Glutamatergic neuron (in vitro differentiated cells): ENCODE data around the gene LEO1. TPM values are rescaled to one million over a fixed set of nuclear protein-coding genes. Genes with fewer than 3 reads are reported as not detected.

Experiments
- DNase-seq: peaks from one replicate; pipeline ENCODE4 v3.0.0; 2022
- H3K27ac Mint-ChIP-seq: one replicate; pipeline ENCODE4 v1.8.0; 2020; ENCODE audit warnings: mild to moderate bottlenecking, mixed read lengths, inconsistent platforms; ENCODE audit not compliant: unreplicated experiment
- H3K27me3 Mint-ChIP-seq: one replicate; pipeline ENCODE4 v1.8.0; 2020; ENCODE audit warnings: mild to moderate bottlenecking, moderate library complexity, mixed read lengths, inconsistent platforms; ENCODE audit not compliant: unreplicated experiment
- H3K36me3 Mint-ChIP-seq: one replicate; pipeline ENCODE4 v1.8.0; 2020; ENCODE audit warnings: mild to moderate bottlenecking, mixed read lengths, inconsistent platforms; ENCODE audit not compliant: unreplicated experiment
- H3K4me1 Mint-ChIP-seq: one replicate; pipeline ENCODE4 v1.8.0; 2020; ENCODE audit warnings: mild to moderate bottlenecking, low read depth, mixed read lengths, inconsistent platforms; ENCODE audit not compliant: unreplicated experiment
- H3K4me3 Mint-ChIP-seq: one replicate; pipeline ENCODE4 v1.8.0; 2020; ENCODE audit warnings: mild to moderate bottlenecking, mixed read lengths, inconsistent platforms; ENCODE audit not compliant: unreplicated experiment
- H3K9me3 Mint-ChIP-seq: one replicate; pipeline ENCODE4 v1.8.0; 2020; ENCODE audit warnings: mild to moderate bottlenecking, moderate library complexity, mixed read lengths, inconsistent platforms; ENCODE audit not compliant: unreplicated experiment
- total RNA-seq: library from RNA; stranded (reverse); fragmentation: NEBNext Ultra II Directional; extraction: Animal tissue kit (Norgen Biotek cat#: 25700); gene quantifications from one replicate; pipeline ENCODE4 v1.2.1, GENCODE V29; 2021; ENCODE audit not compliant: unreplicated experiment
- TF ChIP-seq, protein P1 (sequence below): fragments of 200-600 bp; sonication (generic); IDR thresholded peaks from one replicate; pipeline ENCODE4 v1.5.0; 2021; ENCODE audit not compliant: partially characterized antibody, unreplicated experiment

The LEO1 gene
- total RNA-seq, 1 donor from 2014 or later: 22.7 TPM

DNA sequence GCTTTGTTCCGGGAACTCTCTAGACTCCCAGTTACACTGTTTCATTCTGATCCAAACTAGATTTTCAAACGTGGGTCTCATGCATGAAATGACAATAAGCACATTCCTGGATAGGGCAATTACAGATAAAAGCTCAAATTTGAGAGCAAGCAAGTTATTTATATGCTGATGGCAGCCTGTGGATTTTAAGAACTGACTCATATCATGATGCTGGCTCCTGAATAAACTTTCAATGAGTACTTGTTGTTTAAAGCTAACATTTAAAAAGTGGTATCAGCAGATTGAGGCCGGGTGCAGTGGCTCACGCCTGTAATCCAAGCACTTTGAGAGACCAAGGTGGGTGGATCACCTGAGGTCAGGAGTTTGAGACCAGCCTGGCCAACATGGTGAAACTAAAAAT, 66.6 kb downstream of the LEO1 start:
- H3K4me3 Mint-ChIP-seq: no peak overlapping the region
- TF ChIP-seq, protein P1, sequence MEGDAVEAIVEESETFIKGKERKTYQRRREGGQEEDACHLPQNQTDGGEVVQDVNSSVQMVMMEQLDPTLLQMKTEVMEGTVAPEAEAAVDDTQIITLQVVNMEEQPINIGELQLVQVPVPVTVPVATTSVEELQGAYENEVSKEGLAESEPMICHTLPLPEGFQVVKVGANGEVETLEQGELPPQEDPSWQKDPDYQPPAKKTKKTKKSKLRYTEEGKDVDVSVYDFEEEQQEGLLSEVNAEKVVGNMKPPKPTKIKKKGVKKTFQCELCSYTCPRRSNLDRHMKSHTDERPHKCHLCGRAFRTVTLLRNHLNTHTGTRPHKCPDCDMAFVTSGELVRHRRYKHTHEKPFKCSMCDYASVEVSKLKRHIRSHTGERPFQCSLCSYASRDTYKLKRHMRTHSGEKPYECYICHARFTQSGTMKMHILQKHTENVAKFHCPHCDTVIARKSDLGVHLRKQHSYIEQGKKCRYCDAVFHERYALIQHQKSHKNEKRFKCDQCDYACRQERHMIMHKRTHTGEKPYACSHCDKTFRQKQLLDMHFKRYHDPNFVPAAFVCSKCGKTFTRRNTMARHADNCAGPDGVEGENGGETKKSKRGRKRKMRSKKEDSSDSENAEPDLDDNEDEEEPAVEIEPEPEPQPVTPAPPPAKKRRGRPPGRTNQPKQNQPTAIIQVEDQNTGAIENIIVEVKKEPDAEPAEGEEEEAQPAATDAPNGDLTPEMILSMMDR: no peak
- H3K27ac Mint-ChIP-seq: no peak overlapping the region
- H3K9me3 Mint-ChIP-seq: no peaks in the 10 kb centered on the region
- H3K4me1 Mint-ChIP-seq: peaks cover 4% of the 10 kb centered on the region
- H3K27me3 Mint-ChIP-seq: no peaks in the 10 kb centered on the region
- DNase-seq: no peak
- peaks cover 5% of the 10 kb centered on the region for H3K36me3 Mint-ChIP-seq

DNA sequence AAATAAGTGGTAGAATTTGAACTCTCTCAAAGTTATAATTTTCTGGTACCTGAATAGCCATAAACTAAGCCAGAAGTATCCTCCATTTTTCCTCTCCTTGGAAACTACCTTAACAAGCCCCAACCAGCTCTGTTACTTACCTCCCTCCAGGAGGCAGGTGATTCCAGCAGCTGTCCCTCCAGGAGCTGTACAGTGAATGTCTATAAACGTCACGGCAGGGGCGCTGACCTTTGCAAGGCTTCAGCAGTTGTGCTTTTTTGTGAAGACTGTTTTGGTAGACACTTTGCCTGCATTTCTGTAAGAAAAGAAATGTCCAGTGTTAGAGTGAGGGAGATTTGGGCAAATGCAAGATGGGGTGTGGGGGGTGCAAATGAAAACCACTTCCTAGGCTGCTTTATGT, 67.2 kb downstream of the LEO1 start:
- peaks cover 5% of the 10 kb centered on the region for H3K36me3 Mint-ChIP-seq
- H3K27ac Mint-ChIP-seq: no peak overlapping the region

GRCh38 chr15:51889486-51889885, 82.1 kb downstream of the LEO1 start:
- H3K4me1 Mint-ChIP-seq: peaks cover 3% of the 10 kb centered on the region
- H3K9me3 Mint-ChIP-seq: peaks cover 7% of the 10 kb centered on the region
- no peak overlapping the region for H3K27ac Mint-ChIP-seq
- no peak for DNase-seq
- H3K4me3 Mint-ChIP-seq: no peak overlapping the region
- peaks cover 6% of the 10 kb centered on the region for H3K27me3 Mint-ChIP-seq
- H3K36me3 Mint-ChIP-seq: no peaks in the 10 kb centered on the region
- TF ChIP-seq, protein P1: no peak

More for the DNA sequence above, 67.2 kb downstream of the LEO1 start:
- H3K27me3 Mint-ChIP-seq: no peaks in the 10 kb centered on the region
- no peaks in the 10 kb centered on the region for H3K9me3 Mint-ChIP-seq
- H3K4me1 Mint-ChIP-seq: peaks cover 4% of the 10 kb centered on the region
- TF ChIP-seq, protein P1: no peak
- H3K4me3 Mint-ChIP-seq: no peak overlapping the region
- no peak for DNase-seq

- Mint-ChIP-seq H3K4me3 (no peak overlapping the region), H3K4me1 (peaks cover 4% of the 10 kb centered on the region), H3K9me3 (peaks cover 6% of the 10 kb centered on the region), H3K36me3 (no peaks in the 10 kb centered on the region), H3K27me3 (peaks cover 6% of the 10 kb centered on the region), H3K27ac (no peak overlapping the region)
- DNase-seq: no peak
- TF ChIP-seq, protein P1: peak; percentile 81
Measured at GRCh38 chr15:51888593-51889195, 82.9 kb downstream of the LEO1 start.

Other genes with a start within 250 kb of the LEO1 start
- gene LYSMD2, start 234.1 kb downstream of the LEO1 start, total RNA-seq: 0.78 TPM
- gene TMOD2, start 220.2 kb downstream of the LEO1 start, total RNA-seq: 75.0 TPM
- gene TMOD3, start 142.1 kb downstream of the LEO1 start, total RNA-seq: 29.2 TPM
- 109 TPM for gene MAPK6, start 47.4 kb upstream of the LEO1 start, total RNA-seq
- not detected for gene BCL2L10, start 141.0 kb upstream of the LEO1 start, total RNA-seq
- gene GNB5, start 219.6 kb upstream of the LEO1 start, total RNA-seq: 28.4 TPM